ENCODE results near the gene PHLDA1. TPM values are rescaled to one million over a fixed set of nuclear protein-coding genes. Genes with fewer than 3 reads are reported as not detected.

Gene PHLDA1
- total RNA-seq, 2 experiments from 2014 or later = 0.44 to 2.1 TPM

GRCh38 chr12:76040461-76040860, 8.9 kb upstream of the PHLDA1 start:
- POLR2A ChIA-PET = interaction anchor here (0.5 to 1.8 kb wide), 6 partner anchors 8 to 264 kb away, joined by 3 to 6 read pairs (median 3); no protein-coding TSS in a partner anchor
- Histone ChIP-seq H3K4me1 (ENCODE audit: insufficient read depth, low read length, poor library complexity, severe bottlenecking) (no peaks in the 10 kb centered on the region), H3K4me3 (ENCODE audit: low read depth, low read length, poor library complexity, severe bottlenecking) (no peak overlapping the region), H3K9me3 (ENCODE audit: low read length) (no peaks in the 10 kb centered on the region), H3K27ac (ENCODE audit: low read depth, low read length, poor library complexity, severe bottlenecking) (no peak overlapping the region), H3K36me3 (ENCODE audit: insufficient read depth, low read length) (peaks cover 30% of the 10 kb centered on the region), H4K20me1 (ENCODE audit: insufficient read depth, low read length) (peaks cover 14% of the 10 kb centered on the region; the same call in 1 of the 2 replicates), H2AFZ (ENCODE audit: low read length) (no peak overlapping the region), H3K9me2 (ENCODE audit: insufficient read depth, low read length) (no peaks in the 10 kb centered on the region), H3K79me2 (ENCODE audit: insufficient read depth, low read depth, low read length) (no peaks in the 10 kb centered on the region), H3K4me2 (ENCODE audit: low read length) (no peak overlapping the region)
- intact Hi-C loops (cut with micrococcal nuclease; ENCODE audit: unreplicated experiment) = no loop called here
- DNase-seq (ENCODE audit: low spot score) = no peak
- CTCF ChIA-PET (ENCODE audit: unreplicated experiment) = no interaction called here
- no TSS peak for BruUV-seq (replicated peaks)
- no peak for TF ChIP-seq EZH2phosphoT487 (IDR thresholded peaks at IDR 0.05; ENCODE audit: borderline replicate concordance, low read depth, low read length)
- no peak for TF ChIP-seq CTCF (conservative IDR thresholded peaks at IDR 0.05; ENCODE audit: low read length)

- no peaks in the 10 kb centered on the region for H3K9me3 ChIP-seq (ENCODE audit: low read length)
- peaks cover 14% of the 10 kb centered on the region; the same call in 1 of the 2 replicates for H4K20me1 ChIP-seq (ENCODE audit: insufficient read depth, low read length)
- no peak for DNase-seq (ENCODE audit: low spot score)
- peaks cover 7% of the 10 kb centered on the region for H3K36me3 ChIP-seq (ENCODE audit: insufficient read depth, low read length)
- no peak overlapping the region for H3K27ac ChIP-seq (ENCODE audit: low read depth, low read length, poor library complexity, severe bottlenecking)
- CTCF ChIA-PET (ENCODE audit: unreplicated experiment) = interaction anchor here (1.0 kb wide), 1 partner anchor 78 kb away, joined by 3 read pairs; no protein-coding TSS in a partner anchor
- no peak for TF ChIP-seq CTCF (conservative IDR thresholded peaks at IDR 0.05; ENCODE audit: low read length)
- no peak for TF ChIP-seq EZH2phosphoT487 (IDR thresholded peaks at IDR 0.05; ENCODE audit: borderline replicate concordance, low read depth, low read length)
- no peak overlapping the region for H3K4me3 ChIP-seq (ENCODE audit: low read depth, low read length, poor library complexity, severe bottlenecking)
- no TSS peak for BruUV-seq (replicated peaks)
- no peaks in the 10 kb centered on the region for H3K9me2 ChIP-seq (ENCODE audit: insufficient read depth, low read length)
- no peak overlapping the region for H2AFZ ChIP-seq (ENCODE audit: low read length)
- H3K79me2 ChIP-seq (ENCODE audit: insufficient read depth, low read depth, low read length) = no peaks in the 10 kb centered on the region
- no peak overlapping the region for H3K4me2 ChIP-seq (ENCODE audit: low read length)
- H3K4me1 ChIP-seq (ENCODE audit: insufficient read depth, low read length, poor library complexity, severe bottlenecking) = no peaks in the 10 kb centered on the region
- POLR2A ChIA-PET = no interaction called here
- intact Hi-C loops (cut with micrococcal nuclease; ENCODE audit: unreplicated experiment) = no loop called here
Measured at GRCh38 chr12:76038176-76038575, 6.6 kb upstream of the PHLDA1 start.
